Measurements from ENCODE around the gene CRNKL1. TPM values are rescaled to one million over a fixed set of nuclear protein-coding genes. Genes with fewer than 3 reads are reported as not detected.

Gene CRNKL1
- total RNA-seq, 6 experiments from 2014 or later, result 17.5 to 24.0 (median 19.3) TPM

- Mint-ChIP-seq H3K9me3 (no peaks in the 10 kb centered on the region), H3K27me3 (ENCODE audit: insufficient read depth) (peaks cover 3% of the 10 kb centered on the region), H3K27ac (peak overlapping the region; percentile 96), H3K4me3 (peak overlapping the region; percentile 100), H3K36me3 (ENCODE audit: low read depth) (peaks cover 24% of the 10 kb centered on the region), H3K4me1 (ENCODE audit: low read depth) (peaks cover 11% of the 10 kb centered on the region; the same call in 1 of the 2 replicates)
- TF ChIP-seq, protein P1, sequence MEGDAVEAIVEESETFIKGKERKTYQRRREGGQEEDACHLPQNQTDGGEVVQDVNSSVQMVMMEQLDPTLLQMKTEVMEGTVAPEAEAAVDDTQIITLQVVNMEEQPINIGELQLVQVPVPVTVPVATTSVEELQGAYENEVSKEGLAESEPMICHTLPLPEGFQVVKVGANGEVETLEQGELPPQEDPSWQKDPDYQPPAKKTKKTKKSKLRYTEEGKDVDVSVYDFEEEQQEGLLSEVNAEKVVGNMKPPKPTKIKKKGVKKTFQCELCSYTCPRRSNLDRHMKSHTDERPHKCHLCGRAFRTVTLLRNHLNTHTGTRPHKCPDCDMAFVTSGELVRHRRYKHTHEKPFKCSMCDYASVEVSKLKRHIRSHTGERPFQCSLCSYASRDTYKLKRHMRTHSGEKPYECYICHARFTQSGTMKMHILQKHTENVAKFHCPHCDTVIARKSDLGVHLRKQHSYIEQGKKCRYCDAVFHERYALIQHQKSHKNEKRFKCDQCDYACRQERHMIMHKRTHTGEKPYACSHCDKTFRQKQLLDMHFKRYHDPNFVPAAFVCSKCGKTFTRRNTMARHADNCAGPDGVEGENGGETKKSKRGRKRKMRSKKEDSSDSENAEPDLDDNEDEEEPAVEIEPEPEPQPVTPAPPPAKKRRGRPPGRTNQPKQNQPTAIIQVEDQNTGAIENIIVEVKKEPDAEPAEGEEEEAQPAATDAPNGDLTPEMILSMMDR (IDR thresholded peaks at IDR 0.05), result no peak
- DNase-seq, result no peak
Measured at GRCh38 chr20:20051767-20052073, 546 bp downstream of the CRNKL1 start.

- no peak overlapping the region for H3K27ac Mint-ChIP-seq
- TF ChIP-seq, protein P1 (IDR thresholded peaks at IDR 0.05), result no peak
- no peak overlapping the region for H3K4me3 Mint-ChIP-seq
- no peaks in the 10 kb centered on the region for H3K9me3 Mint-ChIP-seq
- peaks cover 22% of the 10 kb centered on the region for H3K36me3 Mint-ChIP-seq (ENCODE audit: low read depth)
- peaks cover 24% of the 10 kb centered on the region for H3K4me1 Mint-ChIP-seq (ENCODE audit: low read depth)
- DNase-seq, result no peak
- H3K27me3 Mint-ChIP-seq (ENCODE audit: insufficient read depth), result no peaks in the 10 kb centered on the region
Measured at GRCh38 chr20:20039752-20040387, 12.4 kb downstream of the CRNKL1 start.

DNA sequence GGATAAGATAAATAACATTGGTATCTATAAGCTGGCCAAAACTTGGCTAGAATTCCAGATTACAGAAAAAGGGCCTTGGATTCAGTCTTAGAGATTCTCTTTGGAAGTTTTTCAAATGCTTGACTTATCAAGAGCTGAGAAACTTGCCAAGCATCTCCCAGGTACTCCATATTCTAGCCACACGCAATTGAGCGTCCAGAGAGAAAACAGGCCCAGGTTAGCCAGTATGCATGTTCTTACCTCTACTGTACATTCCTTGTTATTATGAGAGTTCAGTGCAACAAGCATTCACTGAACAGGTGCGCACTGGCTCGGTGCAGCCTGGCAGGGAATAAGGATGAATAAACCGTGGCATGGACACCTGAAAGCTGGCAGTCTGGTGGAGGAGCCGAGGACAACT is 13.7 kb downstream of the CRNKL1 start:
- Mint-ChIP-seq H3K36me3 (ENCODE audit: low read depth) (peaks cover 26% of the 10 kb centered on the region), H3K27me3 (ENCODE audit: insufficient read depth) (no peaks in the 10 kb centered on the region), H3K4me3 (no peak overlapping the region), H3K27ac (peak overlapping the region; percentile 47; the same call in 1 of the 2 replicates), H3K9me3 (no peaks in the 10 kb centered on the region), H3K4me1 (ENCODE audit: low read depth) (peaks cover 24% of the 10 kb centered on the region)
- no peak for DNase-seq
- TF ChIP-seq, protein P1 (IDR thresholded peaks at IDR 0.05), result no peak

- Mint-ChIP-seq H3K36me3 (ENCODE audit: low read depth) (peaks cover 26% of the 10 kb centered on the region), H3K27me3 (ENCODE audit: insufficient read depth) (no peaks in the 10 kb centered on the region), H3K9me3 (no peaks in the 10 kb centered on the region), H3K4me1 (ENCODE audit: low read depth) (peaks cover 24% of the 10 kb centered on the region), H3K27ac (peak overlapping the region; percentile 47), H3K4me3 (peak overlapping the region; percentile 26; the same call in 1 of the 2 replicates)
- TF ChIP-seq, protein P1 (IDR thresholded peaks at IDR 0.05), result no peak
- peak; percentile 66 for DNase-seq
Measured at GRCh38 chr20:20037960-20038359, 14.3 kb downstream of the CRNKL1 start.

- H3K4me3 Mint-ChIP-seq, result no peak overlapping the region
- DNase-seq, result no peak
- H3K27me3 Mint-ChIP-seq (ENCODE audit: insufficient read depth), result no peaks in the 10 kb centered on the region
- peaks cover 24% of the 10 kb centered on the region for H3K4me1 Mint-ChIP-seq (ENCODE audit: low read depth)
- H3K36me3 Mint-ChIP-seq (ENCODE audit: low read depth), result peaks cover 29% of the 10 kb centered on the region
- H3K9me3 Mint-ChIP-seq, result no peaks in the 10 kb centered on the region
- TF ChIP-seq, protein P1 (IDR thresholded peaks at IDR 0.05), result no peak
- H3K27ac Mint-ChIP-seq, result peak overlapping the region; percentile 47
Measured at GRCh38 chr20:20036756-20037155, 15.5 kb downstream of the CRNKL1 start.
